Caki2 (cell line): ENCODE data around the gene SMAD3. TPM values are rescaled to one million over a fixed set of nuclear protein-coding genes. Genes with fewer than 3 reads are reported as not detected.
"Not testable (repeated sequence)": the region's sequence is repeated elsewhere in the genome, so short reads cannot be mapped to it uniquely, and the experiment has no call there.

Experiments used
- DNase-seq: peaks from one replicate; pipeline ENCODE4 v3.0.0-alpha.2; 2015; ENCODE audit warnings: low read depth
- in situ Hi-C: cut with HindIII; loops from 2 replicates; pipeline ENCODE4 v1.10.0; 2016; ENCODE audit warnings: low sequenced_read_pairs, low pct_unique_long_range_greater_than_20kb, mixed read lengths
- total RNA-seq: library from RNA; depleted of rRNA; stranded (reverse); fragments of >200 nt; shearing (Covaris generic); gene quantifications from 2 replicates; pipeline ENCODE4 v1.2.3, GENCODE V29; 2014; ENCODE audit warnings: low replicate concordance

The SMAD3 gene
- total RNA-seq, 1 experiment from 2014 or later, result 26.4 TPM

DNA sequence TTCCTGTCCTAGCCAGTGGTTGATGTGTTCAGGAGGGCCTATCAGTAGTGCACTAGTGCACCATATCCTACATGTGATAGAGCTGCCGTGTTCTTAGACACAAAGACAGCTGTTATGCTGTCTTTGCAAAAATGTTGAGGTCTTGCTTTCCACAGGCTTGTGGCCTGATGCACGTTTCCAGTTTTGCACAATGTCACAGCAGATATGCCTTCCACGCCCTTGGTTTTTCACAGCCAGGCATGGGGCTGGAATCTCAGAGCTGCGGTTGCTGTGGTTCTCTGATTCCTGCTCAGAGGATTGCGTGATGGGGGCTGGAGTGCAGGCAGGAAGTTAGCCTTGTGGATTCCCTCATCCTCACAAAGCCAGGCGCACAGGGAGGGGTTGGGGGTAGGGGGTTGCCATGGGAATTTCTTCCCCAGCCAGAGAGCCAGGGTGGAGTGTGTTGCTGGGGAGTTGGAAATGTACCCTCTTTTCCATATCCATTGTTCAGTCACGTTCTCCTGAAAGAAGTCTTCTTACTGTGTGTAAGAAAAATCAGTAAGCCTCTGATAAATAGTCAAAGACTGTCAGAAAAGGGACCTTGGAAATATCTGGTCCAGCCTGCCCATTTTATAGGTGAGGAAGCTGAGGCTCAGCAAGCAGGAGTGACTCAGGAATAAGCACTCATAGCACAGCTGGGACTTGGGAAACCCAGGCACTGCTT, 79.4 kb downstream of the SMAD3 start:
- no peak for DNase-seq
- in situ Hi-C loops, result no loop called here

DNA sequence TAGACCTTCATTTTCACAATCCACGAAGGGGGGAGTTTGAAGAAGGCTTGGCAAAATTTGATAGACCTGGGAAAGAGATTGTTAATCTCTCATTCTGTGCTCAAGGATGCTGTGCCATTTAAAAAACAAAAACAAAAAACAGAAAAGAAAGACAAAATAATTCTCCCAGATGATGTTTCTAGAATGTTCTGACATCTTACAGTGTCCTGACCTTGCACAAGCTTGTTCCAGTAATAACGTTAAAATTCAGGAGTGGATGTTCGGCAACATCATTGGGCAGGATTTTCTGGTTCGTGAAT, 79.9 kb downstream of the SMAD3 start:
- in situ Hi-C loops, result no loop called here
- DNase-seq, result no peak

DNA sequence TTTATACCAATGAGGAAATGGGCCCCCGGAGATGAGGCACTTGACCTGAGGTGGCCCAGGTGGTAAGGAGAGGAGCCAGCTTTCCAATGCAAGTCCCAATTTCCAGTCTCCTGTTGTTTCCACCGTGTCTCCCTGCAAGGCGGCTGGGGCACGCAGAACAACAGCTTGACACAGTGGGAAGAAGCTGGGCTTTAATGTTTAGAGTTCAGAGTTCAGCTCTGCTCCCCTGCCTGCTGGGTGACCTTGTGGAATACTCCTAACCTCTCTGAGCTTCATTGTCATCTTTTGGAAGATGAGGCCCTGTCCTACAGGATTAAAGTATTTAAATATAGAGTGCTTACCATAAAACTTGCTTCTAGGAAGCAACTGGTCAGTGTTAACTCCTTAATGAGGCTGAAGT, 80.3 kb downstream of the SMAD3 start:
- DNase-seq, result no peak
- in situ Hi-C loops, result no loop called here

DNA sequence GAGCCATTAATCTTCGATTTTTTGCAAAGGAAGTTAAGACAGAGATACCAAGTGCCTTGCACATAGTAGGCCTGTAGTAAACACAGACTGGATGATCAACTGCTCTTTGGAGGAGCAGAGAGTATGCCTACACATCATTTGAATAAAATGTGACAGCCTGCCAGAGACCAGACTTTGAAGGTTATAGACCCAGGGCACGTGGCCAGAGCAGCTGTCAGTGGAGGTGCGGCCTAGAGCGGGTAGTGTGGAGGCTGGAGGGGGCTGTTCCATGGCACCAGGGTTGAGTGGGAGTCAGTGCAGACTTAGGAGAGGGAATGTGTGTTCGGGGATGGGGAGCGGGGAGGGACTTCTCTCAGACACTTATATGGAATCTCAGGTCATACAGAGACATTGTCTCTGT, 80.8 kb downstream of the SMAD3 start:
- DNase-seq, result no peak
- in situ Hi-C loops, result no loop called here

DNA sequence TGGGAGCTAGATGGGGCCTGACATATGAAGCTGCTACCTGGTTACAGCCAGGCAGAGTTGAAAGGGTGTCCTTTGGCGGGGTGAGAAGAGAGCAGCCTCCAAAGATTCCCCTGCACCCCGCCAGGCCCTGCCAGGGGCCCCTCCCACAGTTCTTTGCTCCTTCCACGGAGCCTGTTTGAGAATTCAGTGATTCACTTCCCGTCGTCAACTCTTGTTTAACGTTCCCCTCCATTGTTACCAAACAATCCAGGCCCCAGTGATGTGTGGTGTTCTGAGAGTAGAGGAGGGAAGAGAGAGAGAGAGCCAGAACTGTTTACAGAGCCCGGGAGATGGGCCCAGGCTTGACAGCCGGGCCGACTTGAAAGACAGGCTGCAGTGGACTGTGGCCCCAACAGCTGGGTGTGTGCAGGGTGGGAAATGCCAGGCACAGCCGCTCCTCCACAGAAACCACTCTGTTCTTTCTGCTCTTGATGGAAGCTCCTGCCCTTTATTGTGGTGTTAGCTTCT, 81.5 kb downstream of the SMAD3 start:
- in situ Hi-C loops, result no loop called here
- peak; percentile 70 for DNase-seq

DNA sequence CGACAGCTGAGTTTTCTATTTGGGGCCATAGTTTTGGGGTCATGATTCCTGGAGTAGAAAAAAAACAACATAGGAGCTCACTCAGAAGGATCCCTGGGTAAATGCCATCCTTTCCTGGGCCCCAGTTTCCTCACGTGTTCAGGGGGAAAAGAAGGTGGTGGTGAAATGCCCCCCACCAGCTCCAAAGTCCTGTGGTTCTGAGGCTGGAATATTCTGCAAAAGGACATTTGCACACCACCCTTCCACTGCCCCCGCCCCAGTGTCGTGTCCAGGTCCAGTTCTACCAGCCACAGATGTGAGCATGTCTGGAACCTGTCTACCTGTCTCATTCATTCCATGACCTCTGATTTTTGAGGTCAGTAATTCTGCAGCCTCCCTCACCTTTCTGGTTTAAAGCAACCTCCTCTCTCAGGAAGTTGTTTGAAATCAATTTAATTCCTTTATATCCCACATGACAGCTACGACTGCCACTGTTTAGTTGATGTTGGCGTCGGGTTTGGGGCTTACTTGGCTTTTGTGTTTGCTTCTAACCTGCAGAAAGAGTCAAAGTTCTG, 82.1 kb downstream of the SMAD3 start:
- in situ Hi-C loops, result no loop called here
- no peak for DNase-seq

DNA sequence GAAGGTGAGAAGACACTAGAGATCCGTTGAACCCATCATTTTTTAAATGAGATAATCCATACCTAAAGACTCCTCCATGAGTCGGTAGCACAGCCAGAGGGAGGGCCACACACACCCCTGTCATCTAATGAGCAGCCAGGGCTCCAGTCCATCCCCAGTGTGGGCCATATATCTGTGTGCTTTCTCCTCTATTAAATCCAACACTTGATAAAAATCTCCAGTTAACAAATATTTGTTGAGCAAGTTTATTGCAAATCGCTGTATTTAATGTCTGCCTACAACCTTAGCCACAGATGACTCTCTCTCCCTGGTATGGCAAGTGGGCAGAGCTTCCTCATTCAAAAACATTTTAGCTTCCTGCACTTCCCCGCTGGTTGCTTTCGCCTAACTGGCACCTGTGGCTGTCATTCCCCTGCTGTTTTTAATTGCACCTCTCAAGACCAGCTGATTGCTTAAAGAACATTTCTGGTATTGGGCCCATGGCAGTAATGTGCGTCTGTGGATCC, 82.8 kb downstream of the SMAD3 start:
- in situ Hi-C loops, result no loop called here
- peak; percentile 71 for DNase-seq

DNA sequence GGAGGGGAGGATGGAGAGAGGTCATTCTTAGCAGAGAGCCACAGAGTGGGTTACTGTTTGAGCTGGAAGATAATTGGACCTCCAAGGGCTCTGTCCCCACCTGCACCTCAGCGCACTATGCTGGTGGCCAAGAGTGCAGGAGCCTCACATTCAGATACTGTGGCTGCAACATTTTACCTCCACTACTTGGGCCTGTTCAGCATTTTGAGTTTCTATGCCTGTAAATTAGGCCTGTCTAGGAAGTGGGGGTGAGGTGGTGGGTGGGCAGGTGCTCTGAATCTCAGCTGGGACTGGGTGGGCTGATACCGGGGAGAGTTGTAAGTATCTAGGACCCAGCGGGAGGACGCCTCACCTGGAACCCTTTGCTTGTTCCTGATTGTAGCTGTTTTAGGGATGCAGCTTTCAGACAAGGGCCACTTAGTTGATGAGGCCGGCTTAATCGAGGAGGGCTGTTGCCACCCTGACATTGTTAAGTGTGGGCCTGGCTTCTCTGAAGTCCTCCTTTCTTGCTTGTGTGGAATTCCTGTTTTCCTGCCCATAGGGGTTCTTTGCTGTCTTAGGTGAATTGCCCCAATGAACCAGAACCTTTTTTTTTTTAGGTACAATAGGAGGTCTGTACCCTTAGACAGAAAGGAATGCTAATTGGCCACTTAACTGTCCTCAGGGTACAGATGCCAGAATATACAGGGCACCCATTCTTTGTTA, 83.8 kb downstream of the SMAD3 start:
- DNase-seq, result no peak
- in situ Hi-C loops, result no loop called here

DNA sequence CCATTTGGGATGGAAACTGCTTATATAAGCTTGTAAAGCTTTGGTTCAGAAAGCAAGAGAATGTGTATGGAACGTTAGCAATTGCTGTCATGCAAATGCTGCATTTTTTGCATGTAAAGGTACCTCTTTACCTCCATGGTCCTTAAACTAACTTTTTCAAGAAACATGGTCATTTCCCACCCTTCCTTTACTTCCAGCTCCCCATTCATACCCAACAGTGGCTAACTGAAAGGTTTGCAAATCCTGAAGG, 84.3 kb downstream of the SMAD3 start:
- DNase-seq, result no peak
- in situ Hi-C loops, result no loop called here

DNA sequence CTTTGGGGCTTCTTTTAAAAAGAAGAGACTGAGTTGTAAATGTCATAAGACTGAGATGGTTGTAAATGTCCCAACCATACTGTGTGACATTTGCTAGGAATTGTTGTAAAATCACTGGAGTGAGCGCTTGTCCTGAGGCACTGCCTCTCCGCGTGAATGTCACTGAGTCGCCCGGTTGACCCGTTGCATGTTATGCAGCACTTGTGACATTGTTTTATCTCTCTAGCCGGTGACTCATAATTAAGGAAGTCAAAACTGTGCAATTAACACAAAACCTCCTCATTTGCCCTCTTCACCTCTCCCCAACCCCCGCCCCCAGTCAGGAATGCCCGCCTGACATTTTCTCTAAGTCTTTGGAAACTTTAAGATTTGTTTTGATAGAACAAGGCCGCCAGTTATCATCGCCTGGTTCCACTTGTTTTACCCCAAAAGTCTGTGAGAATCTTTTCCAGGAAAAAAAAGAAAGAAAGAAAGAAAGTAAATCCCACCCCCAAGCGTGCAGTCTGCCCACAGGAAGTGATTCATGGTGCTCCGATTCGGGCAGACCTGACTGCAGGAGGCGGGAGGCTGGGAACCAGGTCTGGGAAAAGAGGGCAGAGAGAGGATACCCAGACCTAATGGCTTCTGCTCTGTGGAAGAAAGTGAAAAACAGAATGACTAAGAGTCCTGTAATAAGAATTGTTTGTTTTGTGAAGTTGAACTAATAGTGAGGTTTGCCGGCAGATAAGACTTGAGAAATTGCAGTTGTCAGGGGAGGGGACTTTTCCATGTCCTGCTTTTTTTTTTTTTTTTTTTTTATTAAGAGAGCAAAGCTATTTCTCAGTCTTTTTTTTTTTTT, 84.8 kb downstream of the SMAD3 start:
- in situ Hi-C loops, result no loop called here
- DNase-seq, result peak; percentile 99

DNA sequence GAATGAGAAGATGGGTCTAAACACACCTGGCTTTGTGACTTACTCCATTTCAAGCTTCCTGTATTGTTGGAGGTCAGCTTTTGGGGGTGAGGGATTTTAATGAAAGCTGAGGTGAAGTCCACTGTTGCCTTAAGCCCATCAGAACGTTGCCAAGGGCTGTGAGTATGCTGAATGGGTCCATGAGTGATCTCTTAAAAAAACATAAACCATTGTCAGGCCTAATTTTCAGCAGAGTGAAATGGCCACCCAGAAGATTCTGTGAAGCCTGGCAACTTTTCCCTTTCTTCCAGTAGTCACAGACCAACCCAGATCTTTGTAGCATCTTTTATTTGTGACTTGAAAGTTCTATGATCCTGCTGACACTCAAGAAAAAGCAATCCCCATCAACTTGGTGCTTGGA, 87.0 kb downstream of the SMAD3 start:
- no peak for DNase-seq
- in situ Hi-C loops, result no loop called here

DNA sequence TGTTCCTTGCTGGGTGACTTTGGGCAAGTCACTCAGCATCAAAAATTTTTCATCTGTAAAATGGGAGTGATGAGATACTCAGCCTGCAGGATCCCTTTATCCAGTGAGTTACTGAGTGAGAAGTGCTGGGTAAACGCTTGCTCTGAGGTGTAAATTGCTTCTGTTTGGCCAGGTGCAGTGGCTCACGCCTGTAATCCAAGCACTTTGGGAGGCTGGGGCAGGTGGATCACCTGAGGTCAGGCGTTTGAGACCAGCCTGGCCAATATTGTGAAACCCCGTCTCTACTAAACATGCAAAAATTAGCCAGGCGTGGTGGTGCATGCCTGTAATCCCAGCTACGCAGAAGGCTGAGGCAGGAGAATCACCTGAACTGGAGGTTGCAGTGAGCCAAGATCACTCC, 87.6 kb downstream of the SMAD3 start:
- in situ Hi-C loops, DNase-seq: not testable (repeated sequence)

DNA sequence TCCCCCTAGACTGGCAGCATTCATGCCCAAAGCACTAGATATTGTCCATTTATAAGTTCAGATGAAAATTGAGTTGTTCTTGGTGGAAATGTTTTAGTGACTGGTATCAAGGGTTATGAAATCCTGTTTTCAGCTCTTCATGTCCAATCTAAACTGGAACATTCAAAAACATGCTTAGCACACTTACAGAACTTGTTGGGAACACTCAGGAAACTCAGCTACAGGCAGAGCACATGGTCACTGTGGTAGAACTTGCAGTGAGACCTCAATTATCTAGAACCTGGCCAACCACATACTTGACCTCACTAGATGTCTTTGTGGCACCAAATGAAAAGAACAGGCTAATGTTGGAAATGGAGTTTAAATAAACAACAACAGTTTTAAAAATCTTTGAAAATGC, 88.8 kb downstream of the SMAD3 start:
- no peak for DNase-seq
- in situ Hi-C loops, result no loop called here

DNA sequence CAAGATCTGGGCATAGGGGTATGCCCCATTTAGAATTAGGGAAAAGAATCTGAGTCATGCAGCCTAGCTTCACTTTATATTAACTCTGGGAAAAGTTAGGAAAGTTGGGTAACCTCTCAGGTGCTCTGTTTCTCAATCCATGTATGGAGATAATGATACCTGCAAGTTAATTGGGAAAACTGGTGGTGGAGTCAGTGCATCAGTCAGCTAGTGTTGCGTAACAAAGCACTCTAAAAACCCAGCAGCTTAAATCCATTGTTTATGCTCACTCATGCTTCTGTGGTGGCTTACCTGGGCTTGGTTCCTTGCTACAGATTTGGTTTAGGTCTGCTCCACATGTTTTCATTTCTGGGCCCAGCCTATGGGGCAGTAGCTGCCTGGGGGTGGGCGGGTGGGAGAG, 91.0 kb downstream of the SMAD3 start:
- no peak for DNase-seq
- in situ Hi-C loops, result no loop called here

DNA sequence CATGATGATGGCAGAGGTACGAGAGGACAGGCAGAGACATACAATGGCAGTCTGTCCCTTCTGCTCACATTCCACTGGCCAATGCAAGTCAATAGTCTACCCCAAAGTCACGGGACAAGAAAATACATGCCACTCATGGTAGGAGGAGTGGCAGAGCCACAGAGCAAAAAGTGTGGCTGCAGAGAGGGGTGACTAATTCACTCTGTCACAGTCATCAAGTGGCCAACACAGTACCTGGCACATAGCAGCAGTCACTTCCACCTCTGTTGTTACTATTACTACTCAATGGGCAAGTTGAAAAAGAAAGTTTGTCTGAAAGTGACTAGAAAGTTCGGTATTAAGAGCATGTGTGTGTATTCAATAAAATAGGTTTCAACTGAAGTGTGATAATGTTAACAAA, 91.4 kb downstream of the SMAD3 start:
- DNase-seq, result no peak
- in situ Hi-C loops, result no loop called here

DNA sequence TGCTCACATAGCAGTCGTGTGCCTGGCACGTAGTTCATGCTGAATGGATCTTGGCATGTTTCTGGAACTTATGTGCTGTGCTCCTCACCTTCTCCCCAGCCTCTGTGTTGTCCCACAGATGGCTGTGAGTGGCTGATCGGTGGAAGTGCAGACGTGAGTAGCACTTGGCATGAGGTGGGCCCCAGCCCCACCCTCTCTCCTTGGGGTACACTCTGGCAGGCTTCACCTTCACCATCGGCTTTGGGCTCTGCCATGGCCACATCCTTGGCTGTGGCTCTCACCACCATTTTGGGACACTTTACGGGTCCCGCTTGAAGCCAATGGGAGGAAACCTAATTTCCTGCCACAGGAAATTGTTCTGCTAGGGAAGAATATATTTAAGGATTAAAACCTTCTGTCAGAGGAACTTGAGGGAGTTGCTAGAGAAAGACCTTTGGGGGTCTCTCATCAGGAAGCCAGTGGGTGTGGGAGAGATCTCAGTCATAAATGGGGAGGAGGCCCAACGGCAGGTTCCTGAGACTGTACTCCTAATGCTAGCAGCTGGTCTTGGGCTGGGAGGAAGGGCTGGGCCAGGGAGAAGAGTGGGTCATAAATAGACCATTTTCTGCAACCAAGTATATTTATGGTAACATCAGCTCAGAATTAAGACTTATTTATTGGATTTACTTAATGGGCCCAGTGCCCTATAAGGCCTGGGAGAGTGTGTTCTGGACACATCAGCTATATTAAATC, 92.3 kb downstream of the SMAD3 start:
- no peak for DNase-seq
- in situ Hi-C loops, result no loop called here

DNA sequence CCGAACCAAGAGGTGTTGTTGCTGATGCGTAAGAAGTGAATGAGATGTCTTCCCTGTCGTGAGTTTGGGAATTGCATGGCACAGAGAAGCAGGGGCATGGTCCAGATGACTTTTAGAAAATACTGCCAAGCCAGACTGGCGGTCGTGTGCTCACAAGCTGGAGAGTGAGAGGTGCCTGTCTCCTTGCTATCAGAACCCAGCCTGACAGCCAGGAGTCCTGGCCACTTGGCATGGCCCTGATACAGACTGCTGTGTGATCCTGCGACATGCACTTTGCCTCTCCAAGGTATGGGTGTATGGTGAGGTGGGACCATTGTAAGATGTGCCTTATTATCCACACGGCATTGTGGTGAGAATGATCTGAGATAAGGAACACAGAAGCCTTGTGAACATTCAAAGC, 93.0 kb downstream of the SMAD3 start:
- in situ Hi-C loops, result no loop called here
- DNase-seq, result no peak

DNA sequence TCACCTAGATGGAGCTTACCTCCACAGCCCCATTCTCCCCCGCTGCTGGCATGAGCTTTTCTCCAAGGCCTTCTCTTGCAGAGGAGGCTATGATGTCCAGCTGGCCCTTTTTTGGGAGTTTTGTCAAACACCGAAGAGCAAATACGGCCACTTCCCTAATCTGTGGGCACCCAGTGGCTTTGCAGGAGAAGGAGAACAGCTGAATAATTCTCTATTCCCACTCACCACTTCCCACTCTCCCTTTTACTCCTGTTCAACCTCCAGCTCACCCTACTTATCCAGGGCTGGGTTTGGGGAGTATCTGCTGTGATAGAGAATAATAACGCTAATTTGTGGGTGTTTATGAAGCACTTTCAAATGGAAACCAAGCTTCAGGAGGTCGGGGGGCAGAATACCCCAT, 96.0 kb downstream of the SMAD3 start:
- DNase-seq, result no peak
- in situ Hi-C loops, result no loop called here
